Peyer's patch (tissue), 4 donors: ENCODE measurements around the gene IWS1. TPM values are rescaled to one million over a fixed set of nuclear protein-coding genes. Genes with fewer than 3 reads are reported as not detected.
A peak's percentile ranks its signal among the peaks of the same experiment; 100 is the strongest.

Experiments used
- DNase-seq, 3 donors: peaks; one replicate each; pipeline ENCODE4 v3.0.0-alpha.2; 2017 to 2019
- H3K27ac ChIP-seq, 4 donors: fragments of 200-600 bp; sonication (generic); one replicate each; pipeline ENCODE4 v1.5.1; 2016 to 2019
- H3K27me3 ChIP-seq, 2 donors: fragments of 200-600 bp; sonication (generic); one replicate each; pipeline ENCODE4 v1.5.1; 2019
- H3K36me3 ChIP-seq, 3 donors: fragments of 200-600 bp; sonication (generic); one replicate each; pipeline ENCODE4 v1.5.1; 2016 to 2019
- H3K4me1 ChIP-seq, 4 donors: fragments of 200-600 bp; sonication (generic); one replicate each; pipeline ENCODE4 v1.5.1; 2016 to 2019
- H3K4me3 ChIP-seq, 4 donors: fragments of 200-600 bp; sonication (generic); 1 replicate in 3 of 4; 2 replicates in 1 of 4; pipeline ENCODE4 v1.5.1; 2016 to 2019; ENCODE audit warnings: mild to moderate bottlenecking in 1 of 4
- H3K9me3 ChIP-seq, 4 donors: fragments of 200-600 bp; sonication (generic); one replicate each; pipeline ENCODE4 v1.5.1; 2016 to 2019; ENCODE audit warnings: mild to moderate bottlenecking in 1 of 4
- CTCF ChIP-seq, 6 experiments: fragments of 450-650 bp in 4 of 6; fragments of 200-600 bp in 2 of 6; sonication (generic) in 1 of 6; IDR thresholded peaks; one replicate each; pipeline ENCODE4 v1.5.1; 2017 to 2019; ENCODE audit warnings: antibody characterized with exemption in 6 of 6, mild to moderate bottlenecking in 3 of 6, moderate library complexity in 1 of 6
- POLR2A ChIP-seq, 2 donors: fragments of 450-650 bp; IDR thresholded peaks; one replicate each; pipeline ENCODE4 v1.5.1; 2017; ENCODE audit warnings: antibody characterized with exemption in 2 of 2, mild to moderate bottlenecking in 2 of 2, moderate library complexity in 2 of 2
- total RNA-seq, 4 donors: library from RNA; depleted of rRNA; stranded (reverse); fragments of >200 nt; gene quantifications; one replicate each; pipeline ENCODE4 v1.1.0, GENCODE V29; 2016

The IWS1 gene
- total RNA-seq, 4 donors from 2014 or later: 39.6 to 189 (median 54.6) TPM

- no peak for TF ChIP-seq CTCF (IDR thresholded peaks at IDR 0.05)
- TF ChIP-seq POLR2A (IDR thresholded peaks at IDR 0.05): no peak
- no peaks in the 10 kb centered on the region for H3K27me3 ChIP-seq
- H3K4me3 ChIP-seq: no peak overlapping the region
- no peaks in the 10 kb centered on the region for H3K4me1 ChIP-seq
- H3K27ac ChIP-seq: no peak overlapping the region
- no peaks in the 10 kb centered on the region for H3K36me3 ChIP-seq
- no peak for DNase-seq
- no peaks in the 10 kb centered on the region for H3K9me3 ChIP-seq
These were observed 62.9 kb downstream of the IWS1 start for GRCh38 chr2:127463155-127463991.

GRCh38 chr2:127462461-127462860 is 63.8 kb downstream of the IWS1 start:
- DNase-seq: no peak
- H3K4me1 ChIP-seq: no peaks in the 10 kb centered on the region
- no peak overlapping the region for H3K4me3 ChIP-seq
- TF ChIP-seq CTCF (IDR thresholded peaks at IDR 0.05) (no peak), POLR2A (IDR thresholded peaks at IDR 0.05) (no peak)
- H3K27me3 ChIP-seq: no peaks in the 10 kb centered on the region
- H3K27ac ChIP-seq: no peak overlapping the region
- H3K9me3 ChIP-seq: no peaks in the 10 kb centered on the region
- H3K36me3 ChIP-seq: no peaks in the 10 kb centered on the region

GRCh38 chr2:127456960-127457359 is 69.3 kb downstream of the IWS1 start:
- no peak overlapping the region for H3K27ac ChIP-seq
- H3K27me3 ChIP-seq: no peaks in the 10 kb centered on the region
- DNase-seq: no peak
- TF ChIP-seq CTCF (IDR thresholded peaks at IDR 0.05) (no peak), POLR2A (IDR thresholded peaks at IDR 0.05) (no peak)
- H3K4me3 ChIP-seq: no peak overlapping the region
- H3K4me1 ChIP-seq: peaks cover 0 to 6% (median 0%) of the 10 kb centered on the region in 4 donors
- no peaks in the 10 kb centered on the region for H3K36me3 ChIP-seq
- H3K9me3 ChIP-seq: no peaks in the 10 kb centered on the region

GRCh38 chr2:127455566-127456493 is 70.5 kb downstream of the IWS1 start:
- H3K4me1 ChIP-seq: peaks cover 0 to 6% (median 0%) of the 10 kb centered on the region in 4 donors
- peak in 1 of 3 donors; percentile 65 for DNase-seq
- no peaks in the 10 kb centered on the region for H3K36me3 ChIP-seq
- TF ChIP-seq CTCF (IDR thresholded peaks at IDR 0.05) (no peak), POLR2A (IDR thresholded peaks at IDR 0.05) (no peak)
- H3K9me3 ChIP-seq: no peaks in the 10 kb centered on the region
- H3K4me3 ChIP-seq: peak overlapping the region in 2 of 4 donors; percentile 7 to 15
- H3K27me3 ChIP-seq: no peaks in the 10 kb centered on the region
- H3K27ac ChIP-seq: peak overlapping the region in 3 of 4 donors; percentile 72 to 89 (median 85)
